Erythroblast (primary cell): ENCODE measurements around the gene EDEM1.
"Not testable (repeated sequence)": the region's sequence is repeated elsewhere in the genome, so short reads cannot be mapped to it uniquely, and the experiment has no call there.

Experiments
- GATA1 ChIP-seq: IDR thresholded peaks from 2 replicates; pipeline ENCODE4 v1.6.1; 2011; ENCODE audit warnings: low read depth, mild to moderate bottlenecking, control low read depth, low read length, moderate library complexity
- POLR2A ChIP-seq: IDR thresholded peaks from 2 replicates; pipeline ENCODE4 v1.6.1; 2011; ENCODE audit warnings: mild to moderate bottlenecking, low read length

DNA sequence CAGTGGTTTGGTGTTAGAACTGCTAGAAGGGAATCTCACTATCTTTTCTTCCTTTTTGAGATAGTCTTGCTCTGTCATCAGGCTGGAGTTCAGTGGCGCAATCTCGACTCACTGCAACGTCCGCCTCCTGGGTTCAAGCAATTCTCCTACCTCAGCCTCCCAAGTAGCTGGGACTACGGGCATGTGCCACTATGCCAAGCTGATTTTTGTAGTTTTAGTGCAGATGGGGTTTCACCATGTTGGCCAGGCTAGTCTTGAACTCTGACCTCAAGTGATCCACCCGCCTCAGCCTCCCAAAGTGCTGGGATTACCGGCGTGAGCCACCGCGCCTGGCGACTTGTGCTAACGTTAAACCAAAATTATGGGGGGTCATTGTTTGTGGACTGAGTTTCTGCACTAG is 3.8 kb upstream of the EDEM1 start:
- not testable (repeated sequence) for TF ChIP-seq POLR2A, GATA1
